Left lung (tissue), 10 donors: ENCODE measurements around the gene PLEKHO1. TPM values are rescaled to one million over a fixed set of nuclear protein-coding genes. Genes with fewer than 3 reads are reported as not detected.

Source experiments
- ATAC-seq: fragments of 200-7000 bp; cut with Tn5 transposase; one replicate; pipeline ENCODE4 v1.9.1; 2020; ENCODE audit warnings: moderate library complexity
- DNase-seq, 4 donors: peaks; one replicate each; pipeline ENCODE4 v3.0.0-alpha.2; 2013 to 2020
- H3K27ac ChIP-seq, 2 donors: fragments of 200-600 bp; sonication (generic) in 1 of 2; one replicate each; pipeline versions ENCODE4 v1.5.0 to v1.8.0; 2020 to 2021
- H3K27me3 ChIP-seq, 2 donors: fragments of 200-600 bp; sonication (generic) in 1 of 2; one replicate each; pipeline versions ENCODE4 v1.5.0 to v1.8.0; 2020 to 2021
- H3K36me3 ChIP-seq, 2 donors: fragments of 200-600 bp; sonication (generic) in 1 of 2; one replicate each; pipeline versions ENCODE4 v1.5.0 to v1.8.0; 2020 to 2021
- H3K4me1 ChIP-seq, 2 donors: fragments of 200-600 bp; one replicate each; pipeline ENCODE4 v1.8.0; 2021
- H3K4me3 ChIP-seq, 2 donors: fragments of 200-600 bp; sonication (generic) in 1 of 2; one replicate each; pipeline versions ENCODE4 v1.5.0 to v1.8.0; 2020 to 2021; ENCODE audit warnings: mild to moderate bottlenecking in 1 of 2
- H3K9me3 ChIP-seq, 2 donors: fragments of 200-600 bp; sonication (generic) in 1 of 2; one replicate each; pipeline versions ENCODE4 v1.5.0 to v1.8.0; 2020 to 2021
- CTCF ChIP-seq, 2 donors: fragments of 200-600 bp; sonication (generic) in 1 of 2; IDR thresholded peaks; one replicate each; pipeline versions ENCODE4 v1.5.0 to v1.8.0; 2021; ENCODE audit warnings: antibody characterized with exemption in 2 of 2
- intact Hi-C, 2 donors: fragments of 100-400 bp; cut with DNase I; formaldehyde crosslinking; loops; one replicate each; pipeline versions ENCODE4 v1.11.2 to v1.14.2; 2022
- polyA plus RNA-seq, 6 donors: library from polyadenylated mRNA; unstranded; fragments of 120-200 nt; gene quantifications; one replicate each; pipeline ENCODE4 v1.2.1, GENCODE V29; 2013; ENCODE audit not compliant: insufficient read length in 6 of 6
- total RNA-seq, 2 donors: library from RNA; stranded (reverse); fragmentation: NEBNext Ultra II Directional; extraction: Animal tissue kit (Norgen Biotek cat#: 25700); gene quantifications; one replicate each; pipeline ENCODE4 v1.2.1, GENCODE V29; 2021
- donor health status: DM: no; HTN: yes; CAD: no.
- donor health status: DM: no; HTN: no; CAD: no.

Gene PLEKHO1
- total and polyA plus RNA-seq, 8 donors, result 35.3 to 55.1 (median 47.9) TPM

- ATAC-seq, result peak; percentile 68
- H3K27ac ChIP-seq, result no peak overlapping the region
Measured at GRCh38 chr1:150168960-150169601, 19.4 kb downstream of the PLEKHO1 start.

DNA sequence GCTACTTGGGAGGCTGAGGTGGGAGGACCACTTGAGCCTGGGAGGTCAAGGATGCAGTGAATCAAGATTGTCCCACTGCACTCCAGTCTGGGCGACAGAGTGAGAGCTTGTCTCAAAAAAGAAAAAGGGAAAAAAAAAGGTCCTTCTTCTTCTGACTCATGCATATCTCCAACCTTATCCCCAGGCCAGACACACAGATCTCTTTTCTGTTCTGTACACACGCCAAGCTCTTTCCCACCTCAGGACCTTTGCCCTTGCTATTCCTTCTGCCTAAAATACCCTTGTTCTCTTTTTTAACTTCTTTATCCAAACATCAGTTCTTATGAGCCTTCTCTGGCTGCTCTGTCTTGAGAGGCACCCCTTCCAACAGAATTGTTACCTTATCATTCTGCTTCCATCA is 22.1 kb downstream of the PLEKHO1 start:
- H3K27me3 ChIP-seq, result no peaks in the 10 kb centered on the region
- no peak for TF ChIP-seq CTCF (IDR thresholded peaks at IDR 0.05)
- no peaks in the 10 kb centered on the region for H3K36me3 ChIP-seq
- H3K4me3 ChIP-seq, result no peak overlapping the region
- H3K4me1 ChIP-seq, result peaks cover 0 to 12% of the 10 kb centered on the region in 2 donors
- no peak overlapping the region for H3K27ac ChIP-seq
- H3K9me3 ChIP-seq, result no peaks in the 10 kb centered on the region
- intact Hi-C loops, result no loop called here
- no peak for ATAC-seq
- no peak for DNase-seq

More at GRCh38 chr1:150168960-150169601, 19.4 kb downstream of the PLEKHO1 start:
- intact Hi-C loops, result loop anchor here in 1 of 2 donors (5.0 to 10.0 kb wide), 2 partner anchors 92 to 204 kb away; no protein-coding TSS in a partner anchor
- no peak overlapping the region for H3K4me3 ChIP-seq
- H3K36me3 ChIP-seq, result no peaks in the 10 kb centered on the region
- no peaks in the 10 kb centered on the region for H3K27me3 ChIP-seq
- H3K4me1 ChIP-seq, result peaks cover 0 to 27% of the 10 kb centered on the region in 2 donors
- no peaks in the 10 kb centered on the region for H3K9me3 ChIP-seq
- DNase-seq, result peak in 3 of 4 donors; percentile 55 to 90 (median 71)
- TF ChIP-seq CTCF (IDR thresholded peaks at IDR 0.05), result peak; percentile 60 to 74

DNA sequence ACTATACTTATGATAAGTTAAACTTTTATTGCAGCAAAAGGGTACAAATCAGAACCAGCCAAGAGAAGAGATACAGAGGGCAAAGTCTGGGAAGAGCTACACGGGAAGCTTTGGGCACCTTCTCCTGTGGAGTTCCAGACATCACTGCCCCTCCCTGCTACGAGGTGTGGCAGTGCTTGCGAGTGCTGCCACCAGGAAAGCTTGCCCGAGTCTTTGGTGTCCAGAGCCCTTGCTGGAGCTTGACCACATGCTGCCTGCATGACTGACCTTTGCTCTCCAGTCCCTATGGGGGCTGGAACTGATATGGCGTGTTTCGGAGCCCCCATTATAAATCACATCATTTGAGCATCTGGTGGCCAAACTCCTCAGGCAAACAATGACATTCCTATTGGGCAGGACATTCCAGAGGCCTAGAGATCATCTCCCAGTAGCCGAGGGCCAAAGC is 23.4 kb downstream of the PLEKHO1 start:
- Histone ChIP-seq H3K36me3 (no peaks in the 10 kb centered on the region), H3K27ac (no peak overlapping the region), H3K27me3 (no peaks in the 10 kb centered on the region), H3K9me3 (no peaks in the 10 kb centered on the region), H3K4me3 (no peak overlapping the region), H3K4me1 (peaks cover 0 to 23% of the 10 kb centered on the region in 2 donors)
- DNase-seq, result no peak
- ATAC-seq, result no peak
- intact Hi-C loops, result no loop called here
- TF ChIP-seq CTCF (IDR thresholded peaks at IDR 0.05), result no peak

GRCh38 chr1:150176593-150176992 is 26.9 kb downstream of the PLEKHO1 start:
- DNase-seq (no peak), ATAC-seq (no peak)
- peaks cover 0 to 42% of the 10 kb centered on the region in 2 donors for H3K4me1 ChIP-seq
- no peak for TF ChIP-seq CTCF (IDR thresholded peaks at IDR 0.05)
- no peak overlapping the region for H3K27ac ChIP-seq
- no peak overlapping the region for H3K4me3 ChIP-seq
- no peaks in the 10 kb centered on the region for H3K27me3 ChIP-seq
- intact Hi-C loops, result no loop called here
- no peaks in the 10 kb centered on the region for H3K9me3 ChIP-seq
- no peaks in the 10 kb centered on the region for H3K36me3 ChIP-seq

- no peak overlapping the region for H3K27ac ChIP-seq
- no peaks in the 10 kb centered on the region for H3K27me3 ChIP-seq
- TF ChIP-seq CTCF (IDR thresholded peaks at IDR 0.05), result no peak
- H3K4me3 ChIP-seq, result no peak overlapping the region
- H3K4me1 ChIP-seq, result peaks cover 0 to 54% of the 10 kb centered on the region in 2 donors
- no peaks in the 10 kb centered on the region for H3K9me3 ChIP-seq
- no peak for DNase-seq
- peak; percentile 31 for ATAC-seq
- intact Hi-C loops, result no loop called here
- no peaks in the 10 kb centered on the region for H3K36me3 ChIP-seq
Measured at GRCh38 chr1:150178548-150178947, 28.8 kb downstream of the PLEKHO1 start.
